ENCODE data around the gene IMPA2. TPM values are rescaled to one million over a fixed set of nuclear protein-coding genes. Genes with fewer than 3 reads are reported as not detected.
"Not testable (repeated sequence)": the region's sequence is repeated elsewhere in the genome, so short reads cannot be mapped to it uniquely, and the experiment has no call there.

The IMPA2 gene
- total and polyA plus RNA-seq, 2 experiments from 2014 or later, result 75.6 to 130 TPM

GRCh38 chr18:11969904-11970835 is 11.1 kb upstream of the IMPA2 start:
- Histone ChIP-seq H3K9me2 (replicated peaks; ENCODE audit: insufficient read depth) (no peaks in the 10 kb centered on the region), H3K9me3 (ENCODE audit: low read depth) (no peaks in the 10 kb centered on the region), H3K4me2 (no peak overlapping the region), H3K4me3 (no peak overlapping the region), H3K27me3 (no peaks in the 10 kb centered on the region), H3K4me1 (ENCODE audit: insufficient read depth) (no peaks in the 10 kb centered on the region), H4K20me1 (ENCODE audit: insufficient read depth, poor library complexity, severe bottlenecking) (no peaks in the 10 kb centered on the region), H3K27ac (no peak overlapping the region), H2AFZ (no peak overlapping the region), H3K36me3 (replicated peaks; ENCODE audit: insufficient read depth, low read depth) (no peaks in the 10 kb centered on the region), H3K79me2 (no peaks in the 10 kb centered on the region)
- 63% methylated on average over 9 of the region's 9 CpGs for WGBS (ENCODE audit: low lambda C conversion rate, missing lambda C conversion rate)
- DNase-seq (ENCODE audit: low spot score), result no peak
- no peak for TF ChIP-seq EZH2phosphoT487 (IDR thresholded peaks at IDR 0.05; ENCODE audit: low read depth, severe bottlenecking, unreplicated experiment)
- TF ChIP-seq, protein P1, sequence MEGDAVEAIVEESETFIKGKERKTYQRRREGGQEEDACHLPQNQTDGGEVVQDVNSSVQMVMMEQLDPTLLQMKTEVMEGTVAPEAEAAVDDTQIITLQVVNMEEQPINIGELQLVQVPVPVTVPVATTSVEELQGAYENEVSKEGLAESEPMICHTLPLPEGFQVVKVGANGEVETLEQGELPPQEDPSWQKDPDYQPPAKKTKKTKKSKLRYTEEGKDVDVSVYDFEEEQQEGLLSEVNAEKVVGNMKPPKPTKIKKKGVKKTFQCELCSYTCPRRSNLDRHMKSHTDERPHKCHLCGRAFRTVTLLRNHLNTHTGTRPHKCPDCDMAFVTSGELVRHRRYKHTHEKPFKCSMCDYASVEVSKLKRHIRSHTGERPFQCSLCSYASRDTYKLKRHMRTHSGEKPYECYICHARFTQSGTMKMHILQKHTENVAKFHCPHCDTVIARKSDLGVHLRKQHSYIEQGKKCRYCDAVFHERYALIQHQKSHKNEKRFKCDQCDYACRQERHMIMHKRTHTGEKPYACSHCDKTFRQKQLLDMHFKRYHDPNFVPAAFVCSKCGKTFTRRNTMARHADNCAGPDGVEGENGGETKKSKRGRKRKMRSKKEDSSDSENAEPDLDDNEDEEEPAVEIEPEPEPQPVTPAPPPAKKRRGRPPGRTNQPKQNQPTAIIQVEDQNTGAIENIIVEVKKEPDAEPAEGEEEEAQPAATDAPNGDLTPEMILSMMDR (IDR thresholded peaks at IDR 0.05; ENCODE audit: poor library complexity), result no peak
- no peak for TF ChIP-seq EZH2 (IDR thresholded peaks at IDR 0.05; ENCODE audit: borderline replicate concordance)

DNA sequence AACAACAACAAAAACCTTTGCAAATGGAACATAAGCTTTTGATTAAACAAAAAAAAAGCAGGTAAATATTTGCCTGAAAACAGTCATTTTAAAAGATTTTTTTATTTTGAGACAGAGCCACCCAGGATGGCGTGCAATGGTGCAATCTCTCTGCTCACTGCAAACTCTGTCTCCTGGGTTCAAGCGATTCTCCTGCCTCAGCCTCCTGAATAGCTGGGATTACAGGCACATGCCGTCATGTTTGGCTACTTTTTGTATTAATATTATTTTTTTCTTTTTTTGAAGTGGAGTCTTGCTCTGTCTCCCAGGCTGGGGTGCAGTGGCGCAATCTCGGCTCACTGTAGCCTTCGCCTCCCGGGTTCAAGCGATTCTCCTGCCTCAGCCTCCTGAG is 10.5 kb upstream of the IMPA2 start:
- H3K79me2 ChIP-seq; H3K4me2 ChIP-seq; H3K9me3 ChIP-seq (ENCODE audit: low read depth); H4K20me1 ChIP-seq (ENCODE audit: insufficient read depth, poor library complexity, severe bottlenecking); H3K4me1 ChIP-seq (ENCODE audit: insufficient read depth); H2AFZ ChIP-seq; H3K27ac ChIP-seq; H3K36me3 ChIP-seq (replicated peaks; ENCODE audit: insufficient read depth, low read depth); H3K27me3 ChIP-seq; H3K4me3 ChIP-seq; H3K9me2 ChIP-seq (replicated peaks; ENCODE audit: insufficient read depth); DNase-seq (ENCODE audit: low spot score): not testable (repeated sequence)
- 82% methylated on average over 8 of the region's 8 CpGs for WGBS (ENCODE audit: low lambda C conversion rate, missing lambda C conversion rate)

- H3K27ac ChIP-seq, result no peak overlapping the region
- no peaks in the 10 kb centered on the region for H3K79me2 ChIP-seq
- H3K27me3 ChIP-seq, result no peaks in the 10 kb centered on the region
- TF ChIP-seq EZH2phosphoT487 (IDR thresholded peaks at IDR 0.05; ENCODE audit: low read depth, severe bottlenecking, unreplicated experiment) (no peak), EZH2 (IDR thresholded peaks at IDR 0.05; ENCODE audit: borderline replicate concordance) (no peak)
- TF ChIP-seq, protein P1 (IDR thresholded peaks at IDR 0.05; ENCODE audit: poor library complexity), result no peak
- H3K9me3 ChIP-seq (ENCODE audit: low read depth), result no peaks in the 10 kb centered on the region
- H3K9me2 ChIP-seq (replicated peaks; ENCODE audit: insufficient read depth), result no peaks in the 10 kb centered on the region
- H3K4me1 ChIP-seq (ENCODE audit: insufficient read depth), result no peaks in the 10 kb centered on the region
- no peaks in the 10 kb centered on the region for H4K20me1 ChIP-seq (ENCODE audit: insufficient read depth, poor library complexity, severe bottlenecking)
- WGBS (ENCODE audit: low lambda C conversion rate, missing lambda C conversion rate), result 93% methylated on average over 34 of the region's 35 CpGs
- no peak for DNase-seq (ENCODE audit: low spot score)
- H3K36me3 ChIP-seq (replicated peaks; ENCODE audit: insufficient read depth, low read depth), result no peaks in the 10 kb centered on the region
- H2AFZ ChIP-seq, result no peak overlapping the region
- no peak overlapping the region for H3K4me3 ChIP-seq
- no peak overlapping the region for H3K4me2 ChIP-seq
Measured at GRCh38 chr18:11972371-11973174, 8.7 kb upstream of the IMPA2 start.

All from hepatocyte (in vitro differentiated cells).